ENCODE measurements around the gene TMEM232. TPM values are rescaled to one million over a fixed set of nuclear protein-coding genes. Genes with fewer than 3 reads are reported as not detected.

TMEM232 gene
- total RNA-seq, 1 experiment from 2014 or later: 1.6 TPM

DNA sequence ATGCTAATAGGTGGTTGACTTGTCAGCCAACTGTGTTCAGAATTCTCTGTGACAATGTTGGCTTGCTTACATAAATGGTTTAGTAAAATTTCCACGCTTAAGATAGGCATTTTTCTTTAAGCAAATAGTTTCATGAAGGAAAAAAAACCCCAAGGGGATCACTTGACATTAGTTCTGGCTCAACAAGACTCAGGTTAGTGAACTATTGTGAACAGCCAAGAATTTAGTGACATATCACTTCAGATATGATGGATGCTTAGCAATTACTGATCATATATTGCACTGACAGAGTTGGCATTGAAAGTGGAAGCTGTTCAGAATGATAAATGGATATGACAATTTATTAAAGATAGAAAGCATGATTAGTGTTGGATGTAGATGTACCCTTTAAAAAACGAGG is 218.5 kb downstream of the TMEM232 start:
- no peaks in the 10 kb centered on the region for H3K9me3 ChIP-seq (ENCODE audit: control insufficient read depth, low read depth, low read length)
- no peaks in the 10 kb centered on the region for H3K79me2 ChIP-seq (ENCODE audit: insufficient read depth, low read length)
- H3K27me3 ChIP-seq (ENCODE audit: insufficient read depth, low read length): no peaks in the 10 kb centered on the region
- no CpG with 5 or more reads among the region's 2 CpGs for WGBS (ENCODE audit: extremely low coverage, insufficient read length, low lambda C conversion rate)
- no peak overlapping the region for H2BK120ac ChIP-seq (ENCODE audit: low read depth, low read length, poor library complexity, severe bottlenecking)
- H2BK5ac ChIP-seq (ENCODE audit: insufficient read length, low read length): no peak overlapping the region
- no peak overlapping the region for H3K14ac ChIP-seq (ENCODE audit: insufficient read depth, low read length)
- TF ChIP-seq, protein P1, sequence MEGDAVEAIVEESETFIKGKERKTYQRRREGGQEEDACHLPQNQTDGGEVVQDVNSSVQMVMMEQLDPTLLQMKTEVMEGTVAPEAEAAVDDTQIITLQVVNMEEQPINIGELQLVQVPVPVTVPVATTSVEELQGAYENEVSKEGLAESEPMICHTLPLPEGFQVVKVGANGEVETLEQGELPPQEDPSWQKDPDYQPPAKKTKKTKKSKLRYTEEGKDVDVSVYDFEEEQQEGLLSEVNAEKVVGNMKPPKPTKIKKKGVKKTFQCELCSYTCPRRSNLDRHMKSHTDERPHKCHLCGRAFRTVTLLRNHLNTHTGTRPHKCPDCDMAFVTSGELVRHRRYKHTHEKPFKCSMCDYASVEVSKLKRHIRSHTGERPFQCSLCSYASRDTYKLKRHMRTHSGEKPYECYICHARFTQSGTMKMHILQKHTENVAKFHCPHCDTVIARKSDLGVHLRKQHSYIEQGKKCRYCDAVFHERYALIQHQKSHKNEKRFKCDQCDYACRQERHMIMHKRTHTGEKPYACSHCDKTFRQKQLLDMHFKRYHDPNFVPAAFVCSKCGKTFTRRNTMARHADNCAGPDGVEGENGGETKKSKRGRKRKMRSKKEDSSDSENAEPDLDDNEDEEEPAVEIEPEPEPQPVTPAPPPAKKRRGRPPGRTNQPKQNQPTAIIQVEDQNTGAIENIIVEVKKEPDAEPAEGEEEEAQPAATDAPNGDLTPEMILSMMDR (conservative IDR thresholded peaks at IDR 0.05): no peak
- no peak overlapping the region for H2AK5ac ChIP-seq (ENCODE audit: insufficient read length, low read length)
- no peak for DNase-seq
- no peaks in the 10 kb centered on the region for H3K23me2 ChIP-seq (ENCODE audit: insufficient read length, low read depth, low read length, poor library complexity, severe bottlenecking)
- H3T11ph ChIP-seq (ENCODE audit: low read length): no peak overlapping the region
- H4K91ac ChIP-seq (ENCODE audit: insufficient read length, low read depth, low read length): no peak overlapping the region
- no peak overlapping the region for H3K56ac ChIP-seq (ENCODE audit: insufficient read length, low read depth, low read length)
- Mint-ChIP-seq H3K36me3 (ENCODE audit: insufficient read depth in 1 of 3, low read depth in 3 of 3) (peaks cover 0 to 2% (median 0%) of the 10 kb centered on the region in 3 experiments; a peak in 1 of 7 replicates), H3K4me1 (peaks cover 13 to 14% of the 10 kb centered on the region in 2 experiments), H3K9me3 (peaks cover 0 to 2% of the 10 kb centered on the region in 2 experiments; a peak in 1 of 5 replicates), H3K27me3 (ENCODE audit: low read depth) (no peaks in the 10 kb centered on the region), H3K27ac (no peak overlapping the region), H3K4me3 (no peak overlapping the region)
- H3K9ac ChIP-seq (ENCODE audit: extremely low read depth, insufficient read length, low read length): no peak overlapping the region
- no peak overlapping the region for H2BK12ac ChIP-seq (ENCODE audit: insufficient read length, low read depth, low read length)
- H2BK20ac ChIP-seq (ENCODE audit: low read depth, low read length, poor library complexity, severe bottlenecking): no peak overlapping the region
- H2AFZ ChIP-seq (ENCODE audit: low read length): no peak overlapping the region
- no peak overlapping the region for H3K27ac ChIP-seq (ENCODE audit: insufficient read length, low read depth, low read length)
- H4K8ac ChIP-seq (replicated peaks; ENCODE audit: insufficient read length, low read depth, low read length): no peak overlapping the region
- no peaks in the 10 kb centered on the region for H4K20me1 ChIP-seq (ENCODE audit: control insufficient read depth, insufficient read depth, insufficient read length)
- no peak overlapping the region for H3K4me2 ChIP-seq (ENCODE audit: insufficient read depth, insufficient read length, low read length)
- H3K4ac ChIP-seq (ENCODE audit: low read depth, low read length): no peak overlapping the region
- no peak overlapping the region for H3K18ac ChIP-seq (ENCODE audit: insufficient read length, low read depth, low read length)
- H3K4me1 ChIP-seq (ENCODE audit: insufficient read depth, low read length): no peaks in the 10 kb centered on the region
- H2BK15ac ChIP-seq (ENCODE audit: low read depth, low read length): no peak overlapping the region
- H4K5ac ChIP-seq (ENCODE audit: insufficient read length, low read depth, low read length): no peak overlapping the region
- no peaks in the 10 kb centered on the region for H3K79me1 ChIP-seq (ENCODE audit: insufficient read depth, low read depth, low read length, poor library complexity, severe bottlenecking)
- no peak overlapping the region for H3K23ac ChIP-seq (ENCODE audit: insufficient read length, low read depth, low read length)

All from H9 (cell line).